Eye (tissue), 1 donor: ENCODE data around the gene NPY.

Experiments used
- DNase-seq: peaks from one replicate; pipeline ENCODE4 v3.0.0-alpha.2; 2015

Gene NPY

DNA sequence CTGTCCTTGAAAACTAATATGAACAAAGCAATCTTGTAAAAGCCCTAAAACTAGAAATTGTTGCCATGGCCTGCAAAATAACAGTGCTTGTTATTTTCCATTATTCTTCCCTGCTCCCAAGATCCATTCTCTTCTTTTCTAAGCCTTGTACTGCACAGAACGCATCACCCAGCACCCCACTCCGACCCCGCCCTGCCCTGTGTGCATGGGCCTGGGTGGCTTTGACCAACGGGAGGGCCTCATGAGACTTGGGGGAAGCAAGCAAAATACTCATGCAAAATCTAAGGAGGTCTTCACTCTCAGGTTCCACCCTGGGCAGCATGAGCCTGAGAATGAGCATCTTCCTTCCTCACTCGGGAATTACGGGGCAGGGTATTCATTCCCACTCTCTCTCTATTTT lies 32.4 kb downstream of the NPY start:
- no peak for DNase-seq

DNA sequence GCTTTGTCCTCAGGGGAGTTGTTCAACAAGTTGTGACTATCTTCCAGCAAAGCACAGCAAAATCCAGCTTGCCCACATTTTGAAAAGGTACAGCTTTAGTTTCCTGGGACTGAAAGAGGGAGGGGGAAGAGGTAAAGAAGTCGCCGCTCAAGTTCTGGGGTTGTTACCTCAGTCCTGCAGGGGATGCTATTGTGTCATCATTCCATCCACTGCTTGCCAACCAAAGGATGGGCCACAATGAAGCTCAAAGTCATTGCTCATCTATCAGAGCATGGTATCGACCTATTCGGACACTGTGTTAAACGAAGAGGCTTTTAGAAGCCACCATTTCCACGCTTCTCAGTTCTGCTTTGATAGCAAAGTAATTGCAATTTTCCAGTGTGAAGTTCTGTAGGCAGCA lies 34.3 kb downstream of the NPY start:
- no peak for DNase-seq

DNA sequence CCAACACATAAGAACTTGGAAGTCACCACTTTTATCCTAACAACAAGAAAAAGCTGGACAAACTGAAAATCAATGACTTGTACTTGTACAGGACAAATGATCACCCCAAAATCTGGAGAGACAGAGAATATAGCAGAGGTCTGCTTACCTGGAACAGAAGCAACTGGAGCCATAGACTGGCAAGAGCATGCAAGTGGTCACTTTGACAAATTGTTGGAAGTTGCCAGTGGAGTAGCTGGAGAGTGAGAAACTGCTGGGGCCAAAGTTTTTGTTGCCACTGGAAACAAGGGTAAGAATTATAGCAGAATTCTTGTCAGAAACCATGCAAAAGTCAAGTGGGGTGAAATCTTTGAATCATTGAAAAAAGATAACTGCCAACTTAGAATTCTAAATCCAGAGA lies 35.2 kb downstream of the NPY start:
- no peak for DNase-seq

DNA sequence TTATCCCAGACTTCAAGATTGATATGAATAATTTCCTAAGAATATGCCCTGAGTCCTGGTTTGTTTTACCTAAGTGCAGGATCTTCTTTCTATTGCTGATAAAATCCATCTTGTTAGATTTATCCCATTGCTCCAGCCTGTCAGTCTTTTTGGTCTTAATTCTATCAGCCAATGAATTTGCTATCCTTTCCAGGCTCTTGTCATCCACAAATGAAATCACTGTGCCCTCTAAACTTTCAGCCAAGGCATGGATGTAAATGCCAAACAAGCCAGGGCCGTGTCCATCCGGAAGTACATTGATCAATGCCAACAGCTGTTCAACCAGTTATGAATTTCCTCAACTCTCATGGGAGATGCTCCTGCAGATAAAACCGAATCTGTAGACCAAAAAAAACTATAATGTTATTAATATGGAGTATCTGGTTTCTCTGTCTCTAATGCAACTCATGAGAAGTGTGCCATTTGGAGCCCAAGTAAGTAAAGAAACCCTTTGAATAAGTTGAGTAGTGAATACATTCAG lies 40.0 kb downstream of the NPY start:
- no peak for DNase-seq

DNA sequence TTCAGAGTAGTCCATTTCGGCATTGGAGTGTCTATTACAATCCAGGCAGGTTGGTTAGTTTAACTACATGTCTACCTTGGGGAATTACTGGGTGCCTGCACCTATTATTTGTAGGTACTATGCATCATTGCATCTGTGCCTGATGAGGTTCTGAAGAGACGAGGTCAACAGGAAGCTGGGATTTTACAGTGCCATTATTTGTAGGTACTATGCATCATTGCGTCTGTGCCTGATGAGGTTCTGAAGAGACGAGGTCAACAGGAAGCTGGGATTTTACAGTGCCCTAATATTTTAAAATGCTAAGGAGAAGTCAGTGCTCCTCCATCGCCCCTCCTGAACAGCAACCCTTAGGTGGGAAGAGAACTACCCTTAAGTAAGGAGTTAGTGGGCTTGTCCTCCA lies 41.7 kb downstream of the NPY start:
- no peak for DNase-seq

DNA sequence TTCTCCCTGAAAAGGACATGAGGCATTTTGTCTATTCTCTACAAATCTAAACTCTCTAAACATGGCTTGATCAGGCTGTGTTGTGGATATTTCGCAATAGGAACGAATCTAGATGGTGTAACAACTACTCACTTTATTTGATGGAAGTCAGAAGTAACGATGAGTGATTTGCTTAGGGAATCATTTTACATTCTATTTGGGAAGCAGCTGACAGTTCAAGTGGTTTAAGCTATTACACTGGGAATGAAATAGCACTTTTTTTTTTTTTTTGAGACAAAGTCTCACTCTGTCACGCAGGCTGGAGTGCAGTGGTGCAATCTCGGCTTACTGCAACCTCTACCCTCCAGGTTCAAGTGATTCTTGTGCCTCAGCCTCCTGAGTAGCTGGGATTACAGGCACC lies 44.1 kb downstream of the NPY start:
- no peak for DNase-seq

DNA sequence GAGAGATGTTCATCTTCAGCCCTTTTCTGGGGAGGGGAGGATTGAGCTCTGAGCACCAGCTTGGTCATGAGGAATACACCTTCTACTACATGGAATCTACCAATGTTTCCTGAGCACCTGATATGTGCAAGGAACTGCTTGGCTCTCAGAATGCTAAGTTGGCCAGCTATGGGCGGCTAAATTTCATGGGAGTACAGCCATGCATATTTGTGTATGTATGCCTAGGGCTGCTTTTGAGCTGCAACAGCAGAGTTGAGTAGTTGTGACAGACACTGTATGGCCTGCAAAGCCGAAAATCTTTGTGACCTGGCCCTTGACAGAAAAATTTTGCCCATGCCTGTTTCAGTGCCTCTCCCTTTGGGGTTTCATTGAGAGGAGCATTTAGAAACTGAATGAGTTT lies 44.9 kb downstream of the NPY start:
- DNase-seq: no peak

DNA sequence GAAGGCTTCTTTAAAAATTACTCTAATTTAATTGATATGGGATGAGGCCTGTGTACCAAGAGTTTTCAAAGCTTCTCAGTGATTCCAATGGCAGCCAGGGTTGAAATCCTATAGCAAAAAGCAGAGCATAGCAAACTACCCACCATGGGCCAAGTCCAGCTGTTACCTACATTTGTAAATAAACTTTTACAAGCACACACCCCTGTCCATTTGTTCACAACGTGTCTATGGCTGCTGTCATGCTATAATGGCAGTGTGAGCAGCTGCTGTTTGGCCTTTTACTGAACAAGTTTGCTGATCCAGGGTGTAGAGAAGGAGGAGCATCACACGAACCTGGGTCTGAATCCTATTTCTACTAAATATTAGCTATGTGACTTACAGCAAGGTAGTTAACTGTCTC lies 50.0 kb downstream of the NPY start:
- DNase-seq: no peak

DNA sequence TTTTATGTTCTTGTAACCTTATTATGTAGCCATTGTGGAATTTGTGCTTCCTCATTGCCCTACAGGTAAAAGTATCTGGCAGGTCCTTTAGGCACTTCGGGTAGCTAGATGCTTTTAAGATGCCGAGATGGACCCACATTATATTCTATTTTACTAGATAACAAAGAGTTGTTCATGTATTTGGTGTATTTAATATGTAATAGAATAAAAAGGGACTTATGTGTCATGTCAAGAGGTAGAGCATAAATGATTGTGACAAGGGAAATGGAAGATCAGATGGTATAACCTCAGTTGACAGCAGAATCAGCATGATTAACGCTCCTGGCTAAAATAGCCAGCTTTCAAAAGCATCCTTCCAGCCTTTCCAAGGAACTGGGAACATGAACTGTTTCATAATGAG lies 50.6 kb downstream of the NPY start:
- DNase-seq: no peak

DNA sequence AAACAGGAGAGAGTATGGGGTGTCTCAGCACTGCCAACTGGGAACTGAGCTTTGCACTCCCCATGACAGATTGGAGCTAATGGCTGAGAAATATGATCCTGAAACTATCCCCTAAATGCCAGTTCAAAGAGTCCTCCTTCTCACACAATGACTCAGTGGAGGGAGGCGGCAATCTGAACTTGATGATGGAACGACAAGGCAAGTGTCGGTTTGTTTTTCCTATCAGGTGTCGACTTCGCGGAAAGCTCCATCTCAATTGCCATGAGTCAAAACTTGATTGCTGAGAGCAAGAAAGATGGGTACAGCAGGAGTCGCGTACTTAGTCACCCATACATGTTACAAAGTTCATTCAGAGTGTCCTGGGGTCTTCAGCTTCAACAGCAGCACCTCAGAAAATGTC lies 52.5 kb downstream of the NPY start:
- no peak for DNase-seq

DNA sequence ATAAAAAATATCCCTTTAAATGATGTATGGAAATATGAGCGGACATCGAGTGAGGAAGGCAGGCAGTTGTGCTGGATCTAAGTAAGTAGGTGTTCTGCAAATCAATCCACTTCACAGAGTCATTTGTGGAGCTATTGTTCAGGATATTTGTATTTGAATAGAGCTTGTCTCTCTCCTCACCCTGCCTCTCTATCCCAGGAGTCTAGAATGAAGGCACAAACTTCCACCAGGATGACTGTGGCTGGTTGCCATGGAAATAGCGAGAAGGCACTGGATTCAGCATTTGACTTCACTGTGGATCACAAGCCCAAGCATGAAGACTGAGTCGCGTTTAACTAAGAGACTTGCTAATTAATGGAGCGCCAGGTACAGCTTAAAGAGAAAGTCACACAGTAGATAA lies 53.2 kb downstream of the NPY start:
- DNase-seq: peak; percentile 42

DNA sequence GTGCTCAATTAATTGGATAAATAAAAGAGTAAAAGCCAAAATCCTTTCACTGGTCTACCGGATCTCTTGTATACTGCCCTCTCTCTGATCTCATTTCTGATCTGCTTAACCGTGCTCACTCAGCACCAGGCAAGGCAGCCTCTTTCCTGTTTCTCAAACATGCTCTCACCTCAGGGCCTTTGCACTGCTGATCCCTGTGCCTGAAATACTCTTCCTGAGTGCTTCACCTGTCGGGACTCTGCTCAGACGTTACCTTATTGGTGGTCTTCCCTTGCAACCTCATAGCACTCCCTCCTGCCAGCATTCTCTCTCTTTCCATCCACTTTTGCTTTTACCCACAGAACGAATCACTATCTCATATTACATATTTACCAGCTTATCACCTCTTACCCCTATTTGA lies 55.6 kb downstream of the NPY start:
- DNase-seq: no peak

DNA sequence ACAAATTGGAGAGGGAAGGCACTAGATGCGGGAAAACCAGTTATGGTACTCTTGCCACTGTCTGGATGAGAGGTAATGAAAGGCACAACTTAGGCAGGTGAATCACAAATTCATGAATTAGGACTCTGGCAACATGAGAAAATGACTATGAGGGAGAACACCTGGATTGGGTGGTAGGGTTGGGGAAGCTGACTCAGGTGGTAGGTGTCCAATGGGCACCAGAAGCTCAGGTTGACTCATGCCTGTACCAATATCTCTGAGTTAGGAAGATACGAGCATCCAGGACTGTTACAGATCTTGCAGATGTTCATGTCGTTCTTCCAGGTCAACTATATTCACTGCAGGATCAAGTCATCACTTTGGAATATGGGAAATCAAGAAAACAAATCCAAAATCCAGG lies 56.7 kb downstream of the NPY start:
- no peak for DNase-seq
